ENCODE results near the gene AVPR2.
A peak's percentile ranks its signal among the peaks of the same experiment; 100 is the strongest.

The AVPR2 gene

GRCh38 chrX:153885208-153885787, 19.2 kb upstream of the AVPR2 start:
- no peak for DNase-seq (ENCODE audit: low read depth in 2 of 2, low spot score in 1 of 2)

GRCh38 chrX:153885968-153886903, 18.2 kb upstream of the AVPR2 start, which contains the start of gene L1CAM:
TSS of gene L1CAM (minus strand) at chrX:153886173. CDS start at chrX:153875836, 10,337 bp downstream.
- DNase-seq (ENCODE audit: low read depth in 2 of 2, low spot score in 1 of 2), result no peak

GRCh38 chrX:153886915-153887314, 17.6 kb upstream of the AVPR2 start:
- no peak for DNase-seq (ENCODE audit: low read depth in 2 of 2, low spot score in 1 of 2)

GRCh38 chrX:153887385-153887784, 17.1 kb upstream of the AVPR2 start:
- no peak for DNase-seq (ENCODE audit: low read depth in 2 of 2, low spot score in 1 of 2)

GRCh38 chrX:153888344-153888743, 16.1 kb upstream of the AVPR2 start:
- DNase-seq (ENCODE audit: low read depth in 2 of 2, low spot score in 1 of 2), result no peak

- DNase-seq (ENCODE audit: low read depth in 2 of 2, low spot score in 1 of 2), result no peak
Measured at GRCh38 chrX:153889123-153889522, 15.3 kb upstream of the AVPR2 start.

- no peak for DNase-seq (ENCODE audit: low read depth in 2 of 2, low spot score in 1 of 2)
Measured at GRCh38 chrX:153897899-153898298, 6.6 kb upstream of the AVPR2 start.

- DNase-seq (ENCODE audit: low read depth in 2 of 2, low spot score in 1 of 2), result peak in 1 of 2 donors; percentile 25
Measured at GRCh38 chrX:153900831-153901752, 3.4 kb upstream of the AVPR2 start.

GRCh38 chrX:153901753-153902140, 2.7 kb upstream of the AVPR2 start:
- no peak for DNase-seq (ENCODE audit: low read depth in 2 of 2, low spot score in 1 of 2)

- DNase-seq (ENCODE audit: low read depth in 2 of 2, low spot score in 1 of 2), result no peak
Measured at GRCh38 chrX:153902385-153902784, 2.1 kb upstream of the AVPR2 start.

- no peak for DNase-seq (ENCODE audit: low read depth in 2 of 2, low spot score in 1 of 2)
Measured at GRCh38 chrX:153903238-153903980, 1.1 kb upstream of the AVPR2 start.

GRCh38 chrX:153905481-153906095, 1.1 kb downstream of the AVPR2 start:
- no peak for DNase-seq (ENCODE audit: low read depth in 2 of 2, low spot score in 1 of 2)

GRCh38 chrX:153906126-153906917, 1.8 kb downstream of the AVPR2 start:
- DNase-seq (ENCODE audit: low read depth in 2 of 2, low spot score in 1 of 2), result no peak

GRCh38 chrX:153907456-153907855, 3.0 kb downstream of the AVPR2 start:
- no peak for DNase-seq (ENCODE audit: low read depth in 2 of 2, low spot score in 1 of 2)

GRCh38 chrX:153908219-153908860, 3.9 kb downstream of the AVPR2 start:
- no peak for DNase-seq (ENCODE audit: low read depth in 2 of 2, low spot score in 1 of 2)

- DNase-seq (ENCODE audit: low read depth in 2 of 2, low spot score in 1 of 2), result no peak
Measured at GRCh38 chrX:153909024-153909979, 4.8 kb downstream of the AVPR2 start.

GRCh38 chrX:153909980-153910360, 5.5 kb downstream of the AVPR2 start:
- DNase-seq (ENCODE audit: low read depth in 2 of 2, low spot score in 1 of 2), result no peak

GRCh38 chrX:153910446-153910845, 6.0 kb downstream of the AVPR2 start:
- DNase-seq (ENCODE audit: low read depth in 2 of 2, low spot score in 1 of 2), result no peak

All from stimulated activated CD8-positive, alpha-beta memory T cell treated with anti-CD3 and anti-CD28 coated beads, Interleukin-4, amount 100 ng/mL, for 1 hour (primary cell).